ENCODE measurements around the gene STPG1.

DNA sequence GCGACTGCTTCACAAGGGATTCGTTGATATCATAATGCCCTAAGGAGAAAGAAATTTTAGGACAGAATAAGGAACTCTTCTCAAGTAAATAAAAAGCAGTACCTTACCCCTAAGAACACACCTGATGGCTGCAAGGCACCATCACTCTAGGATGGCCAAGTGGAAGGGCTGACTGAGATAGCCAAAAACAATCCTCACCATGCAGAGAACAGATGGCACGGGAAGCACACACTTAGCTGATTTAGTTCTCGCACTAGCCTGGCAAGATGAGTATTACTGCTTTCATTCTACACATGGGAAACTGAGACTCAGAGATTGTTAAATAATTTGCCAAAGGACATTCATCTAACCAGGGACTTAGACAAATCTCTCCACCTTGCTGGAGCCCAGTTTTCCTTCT, 43.8 kb downstream of the STPG1 start:
- TF ChIP-seq, protein P1, sequence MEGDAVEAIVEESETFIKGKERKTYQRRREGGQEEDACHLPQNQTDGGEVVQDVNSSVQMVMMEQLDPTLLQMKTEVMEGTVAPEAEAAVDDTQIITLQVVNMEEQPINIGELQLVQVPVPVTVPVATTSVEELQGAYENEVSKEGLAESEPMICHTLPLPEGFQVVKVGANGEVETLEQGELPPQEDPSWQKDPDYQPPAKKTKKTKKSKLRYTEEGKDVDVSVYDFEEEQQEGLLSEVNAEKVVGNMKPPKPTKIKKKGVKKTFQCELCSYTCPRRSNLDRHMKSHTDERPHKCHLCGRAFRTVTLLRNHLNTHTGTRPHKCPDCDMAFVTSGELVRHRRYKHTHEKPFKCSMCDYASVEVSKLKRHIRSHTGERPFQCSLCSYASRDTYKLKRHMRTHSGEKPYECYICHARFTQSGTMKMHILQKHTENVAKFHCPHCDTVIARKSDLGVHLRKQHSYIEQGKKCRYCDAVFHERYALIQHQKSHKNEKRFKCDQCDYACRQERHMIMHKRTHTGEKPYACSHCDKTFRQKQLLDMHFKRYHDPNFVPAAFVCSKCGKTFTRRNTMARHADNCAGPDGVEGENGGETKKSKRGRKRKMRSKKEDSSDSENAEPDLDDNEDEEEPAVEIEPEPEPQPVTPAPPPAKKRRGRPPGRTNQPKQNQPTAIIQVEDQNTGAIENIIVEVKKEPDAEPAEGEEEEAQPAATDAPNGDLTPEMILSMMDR (conservative IDR thresholded peaks at IDR 0.05; ENCODE audit: low read depth, low read length) = no peak
- no peak for TF ChIP-seq EZH2phosphoT487 (IDR thresholded peaks at IDR 0.05; ENCODE audit: borderline replicate concordance, low read length)
- no peak for TF ChIP-seq EZH2 (IDR thresholded peaks at IDR 0.05; ENCODE audit: low read length, unreplicated experiment)
